Measurements from ENCODE around the gene MAPK12. TPM values are rescaled to one million over a fixed set of nuclear protein-coding genes. Genes with fewer than 3 reads are reported as not detected.

MAPK12 gene
- total and polyA plus RNA-seq, 9 of the 15 experiments (the other 6 are each of a cell fraction or from before 2014, with no cell fraction given) = 0.79 to 71.5 (median 32.8) TPM

GRCh38 chr22:50303848-50304527 is 42.5 kb upstream of the MAPK12 start:
- ChIA-PET CTCF (ENCODE audit: low intra/inter-chr PET ratio) (no interaction called here), POLR2A (interaction anchor here (0.6 to 2.5 kb wide), 3 partner anchors 10 to 48 kb away, joined by 4 to 11 read pairs (median 6); no protein-coding TSS in a partner anchor)
- Histone ChIP-seq H2AFZ (ENCODE audit: low read depth, low read length) (no peak overlapping the region), H3K4me2 (ENCODE audit: insufficient read depth, low read length) (no peak overlapping the region), H3K9me3 (replicated peaks; ENCODE audit: control insufficient read depth, insufficient read depth, low read depth, low read length) (no peaks in the 10 kb centered on the region), H3K9ac (ENCODE audit: insufficient read depth in 1 of 2, low read depth in 2 of 2, low read length in 2 of 2) (peak overlapping the region in 1 of 2 experiments; percentile 78; a peak in 2 of 4 replicates), H3K79me2 (ENCODE audit: control insufficient read depth, insufficient read depth, low read length) (peaks cover 52% of the 10 kb centered on the region), H3K4me3 (no peak overlapping the region), H3K27me3 (ENCODE audit: control insufficient read depth in 2 of 2, insufficient read depth in 2 of 2, low read length in 2 of 2) (no peaks in the 10 kb centered on the region), H3K9me1 (ENCODE audit: control insufficient read depth, insufficient read depth, low read length) (no peaks in the 10 kb centered on the region), H3K27ac (ENCODE audit: extremely low read depth, low read depth, low read length) (0 out of 3 replicates have a peak overlapping the region, but pooled peaks have one; percentile 30), H4K20me1 (replicated peaks; ENCODE audit: control insufficient read depth, insufficient read depth, low read length) (no peaks in the 10 kb centered on the region), H3K4me1 (replicated peaks in 1 of 2; ENCODE audit: control insufficient read depth in 2 of 2, insufficient read depth in 2 of 2, low read length in 2 of 2) (peaks cover 34 to 93% of the 10 kb centered on the region in 2 experiments), H3K36me3 (ENCODE audit: control insufficient read depth, insufficient read depth, low read length) (no peaks in the 10 kb centered on the region)
- no TSS peak for BruUV-seq (replicated peaks)
- peak in 3 of 4 experiments; percentile 23 to 47 (median 41) for DNase-seq (ENCODE audit: extremely low read depth in 1 of 4, low spot score in 3 of 4)
- FAIRE-seq = no peak
- intact Hi-C loops (cut with micrococcal nuclease) = no loop called here
- peak; percentile 28; the same call in 2 of the 3 replicates for ATAC-seq
- in situ Hi-C loops (cut with MboI) = no loop called here
- 68% methylated on average over 8 of the region's 11 CpGs for WGBS (ENCODE audit: insufficient coverage, low coverage, missing lambda C conversion rate)
- TF ChIP-seq SRF (CRISPR knock-in tag; IDR thresholded peaks at IDR 0.05) (no peak), MAFK (IDR thresholded peaks at IDR 0.05; ENCODE audit: low read length) (no peak), GTF2F1 (IDR thresholded peaks at IDR 0.05; ENCODE audit: low read depth, low read length) (no peak), POLR2G (IDR thresholded peaks at IDR 0.05; ENCODE audit: low read depth, low read length) (0 out of 2 replicates have a peak, but pooled peaks have one; percentile 20)

GRCh38 chr22:50303515-50303847 is 42.0 kb upstream of the MAPK12 start:
- Histone ChIP-seq H3K36me3 (ENCODE audit: control insufficient read depth, insufficient read depth, low read length) (no peaks in the 10 kb centered on the region), H3K9me3 (replicated peaks; ENCODE audit: control insufficient read depth, insufficient read depth, low read depth, low read length) (no peaks in the 10 kb centered on the region), H4K20me1 (replicated peaks; ENCODE audit: control insufficient read depth, insufficient read depth, low read length) (no peaks in the 10 kb centered on the region), H3K4me2 (ENCODE audit: insufficient read depth, low read length) (no peak overlapping the region), H3K4me3 (no peak overlapping the region), H3K4me1 (replicated peaks in 1 of 2; ENCODE audit: control insufficient read depth in 2 of 2, insufficient read depth in 2 of 2, low read length in 2 of 2) (peaks cover 34 to 90% of the 10 kb centered on the region in 2 experiments), H3K79me2 (ENCODE audit: control insufficient read depth, insufficient read depth, low read length) (peaks cover 52% of the 10 kb centered on the region), H3K27me3 (ENCODE audit: control insufficient read depth in 2 of 2, insufficient read depth in 2 of 2, low read length in 2 of 2) (no peaks in the 10 kb centered on the region), H3K27ac (ENCODE audit: extremely low read depth, low read depth, low read length) (no peak overlapping the region), H3K9me1 (ENCODE audit: control insufficient read depth, insufficient read depth, low read length) (no peaks in the 10 kb centered on the region), H2AFZ (ENCODE audit: low read depth, low read length) (no peak overlapping the region), H3K9ac (ENCODE audit: insufficient read depth in 1 of 2, low read depth in 2 of 2, low read length in 2 of 2) (peak overlapping the region in 1 of 2 experiments; percentile 78; a peak in 2 of 4 replicates)
- POLR2A ChIA-PET = interaction anchor here (0.6 to 1.8 kb wide), 2 partner anchors 9 to 47 kb away, joined by 4 to 6 read pairs; no protein-coding TSS in a partner anchor
- DNase-seq (ENCODE audit: extremely low read depth in 1 of 4, low spot score in 3 of 4) = no peak
- TF ChIP-seq BCLAF1 (IDR thresholded peaks at IDR 0.05; ENCODE audit: borderline replicate concordance in 1 of 2, control insufficient read depth in 1 of 2, low read depth in 2 of 2, low read length in 1 of 2) = no peak
- no peak for TF ChIP-seq THRA (IDR thresholded peaks at IDR 0.05)
- no TSS peak for BruUV-seq (replicated peaks)
- 78% methylated on average over 4 of the region's 7 CpGs for WGBS (ENCODE audit: insufficient coverage, low coverage, missing lambda C conversion rate)
- in situ Hi-C loops (cut with MboI) = no loop called here
- ATAC-seq = no peak
- CTCF ChIA-PET (ENCODE audit: low intra/inter-chr PET ratio) = no interaction called here
- no peak for FAIRE-seq
- intact Hi-C loops (cut with micrococcal nuclease) = no loop called here
